A549 (cell line): Measurements from ENCODE around the gene MTRFR.

Source experiments
- CEBPB ChIP-seq, 2 experiments: fragments of >200 bp in 1 of 2; sonication (Bioruptor Twin) in 1 of 2; formaldehyde crosslinking in 1 of 2; IDR thresholded peaks; 2 replicates each; pipeline ENCODE4 v1.6.1; 2012 to 2016
- CHD4 ChIP-seq: fragments of 200-600 bp; sonication (generic); IDR thresholded peaks from 2 replicates; pipeline ENCODE4 v1.6.1; 2016; ENCODE audit warnings: antibody characterized with exemption, mild to moderate bottlenecking, borderline replicate concordance
- CTCF ChIP-seq: fragments of >200 bp; sonication (Bioruptor Twin); formaldehyde crosslinking; IDR thresholded peaks from 3 replicates; pipeline ENCODE4 v1.5.1; 2016
- PHF8 ChIP-seq: fragments of 200-600 bp; sonication (generic); IDR thresholded peaks from 2 replicates; pipeline ENCODE4 v1.6.1; 2016; ENCODE audit warnings: low read depth, mild to moderate bottlenecking, antibody characterized with exemption, moderate library complexity, borderline replicate concordance
- POLR2A ChIP-seq: IDR thresholded peaks from 2 replicates; pipeline ENCODE4 v1.6.1; 2012; ENCODE audit warnings: mild to moderate bottlenecking, low read length
- REST ChIP-seq: fragments of 200-600 bp; sonication (generic); IDR thresholded peaks from 2 replicates; pipeline ENCODE4 v1.6.1; 2016; ENCODE audit warnings: antibody characterized with exemption, mild to moderate bottlenecking, moderate library complexity
- RFX5 ChIP-seq: fragments of 450-650 bp; IDR thresholded peaks from 2 replicates; pipeline ENCODE4 v1.7.1; 2014; ENCODE audit warnings: antibody characterized with exemption, mild to moderate bottlenecking, moderate library complexity
- SMC3 ChIP-seq: fragments of >200 bp; sonication (Bioruptor Twin); formaldehyde crosslinking; IDR thresholded peaks from 3 replicates; pipeline ENCODE4 v1.6.1; 2018; ENCODE audit warnings: inconsistent platforms

- no peak for TF ChIP-seq SMC3
- no peak for TF ChIP-seq CTCF
- TF ChIP-seq CHD4 = no peak
- no peak for TF ChIP-seq POLR2A
- no peak for TF ChIP-seq PHF8
- TF ChIP-seq RFX5 = no peak
- TF ChIP-seq REST = no peak
- no peak for TF ChIP-seq CEBPB (IDR thresholded peaks at IDR 0.05)
Observed at GRCh38 chr12:123283461-123283860, 50.2 kb downstream of the MTRFR start.
